Measurements from ENCODE around the gene ABCC9. TPM values are rescaled to one million over a fixed set of nuclear protein-coding genes. Genes with fewer than 3 reads are reported as not detected.

Gene ABCC9
- polyA plus RNA-seq, 1 experiment: 2.7 TPM

- no peaks in the 10 kb centered on the region for H3K9me3 ChIP-seq (ENCODE audit: control insufficient read depth, insufficient read depth, low read length)
- ChIA-PET CTCF (interaction anchor here (1.2 kb wide), 1 partner anchor 53 kb away, joined by 3 read pairs; no protein-coding TSS in a partner anchor), POLR2A (no interaction called here)
- DNase-seq (ENCODE audit: low read depth, low spot score): no peak
- H3K27ac ChIP-seq (ENCODE audit: low read depth, low read length): no peak overlapping the region
- H3K27me3 ChIP-seq (ENCODE audit: control insufficient read depth, insufficient read depth, low read length): no peaks in the 10 kb centered on the region
- TF ChIP-seq CTCF (IDR thresholded peaks at IDR 0.05; ENCODE audit: low read depth, low read length): no peak
- H3K4me3 ChIP-seq (ENCODE audit: low read depth, low read length): no peak overlapping the region
Measured at GRCh38 chr12:21888276-21888863, 52.9 kb downstream of the ABCC9 start.

- no peak for DNase-seq (ENCODE audit: low read depth, low spot score)
- CTCF ChIA-PET: interaction anchor here (0.6 to 1.1 kb wide), 2 partner anchors 105 to 185 kb away, joined by 3 read pairs; no protein-coding TSS in a partner anchor
- Histone ChIP-seq H3K27me3 (ENCODE audit: control insufficient read depth, insufficient read depth, low read length) (no peaks in the 10 kb centered on the region), H3K4me3 (ENCODE audit: low read depth, low read length) (no peak overlapping the region), H3K27ac (ENCODE audit: low read depth, low read length) (no peak overlapping the region), H3K9me3 (ENCODE audit: control insufficient read depth, insufficient read depth, low read length) (no peaks in the 10 kb centered on the region)
- no peak for TF ChIP-seq CTCF (IDR thresholded peaks at IDR 0.05; ENCODE audit: low read depth, low read length)
- POLR2A ChIA-PET: no interaction called here
Measured at GRCh38 chr12:21884936-21885335, 56.3 kb downstream of the ABCC9 start.

GRCh38 chr12:21882635-21883034, 58.6 kb downstream of the ABCC9 start:
- POLR2A ChIA-PET: no interaction called here
- CTCF ChIA-PET: no interaction called here
- no peaks in the 10 kb centered on the region for H3K27me3 ChIP-seq (ENCODE audit: control insufficient read depth, insufficient read depth, low read length)
- TF ChIP-seq CTCF (IDR thresholded peaks at IDR 0.05; ENCODE audit: low read depth, low read length): no peak
- H3K4me3 ChIP-seq (ENCODE audit: low read depth, low read length): no peak overlapping the region
- H3K27ac ChIP-seq (ENCODE audit: low read depth, low read length): no peak overlapping the region
- no peak for DNase-seq (ENCODE audit: low read depth, low spot score)
- no peaks in the 10 kb centered on the region for H3K9me3 ChIP-seq (ENCODE audit: control insufficient read depth, insufficient read depth, low read length)

GRCh38 chr12:21881965-21882364, 59.3 kb downstream of the ABCC9 start:
- ChIA-PET CTCF (no interaction called here), POLR2A (no interaction called here)
- H3K27me3 ChIP-seq (ENCODE audit: control insufficient read depth, insufficient read depth, low read length): no peaks in the 10 kb centered on the region
- no peak for TF ChIP-seq CTCF (IDR thresholded peaks at IDR 0.05; ENCODE audit: low read depth, low read length)
- H3K4me3 ChIP-seq (ENCODE audit: low read depth, low read length): no peak overlapping the region
- H3K27ac ChIP-seq (ENCODE audit: low read depth, low read length): no peak overlapping the region
- no peak for DNase-seq (ENCODE audit: low read depth, low spot score)
- H3K9me3 ChIP-seq (ENCODE audit: control insufficient read depth, insufficient read depth, low read length): no peaks in the 10 kb centered on the region

GRCh38 chr12:21879312-21879711, 61.9 kb downstream of the ABCC9 start:
- DNase-seq (ENCODE audit: low read depth, low spot score): no peak
- no peak overlapping the region for H3K27ac ChIP-seq (ENCODE audit: low read depth, low read length)
- no peak overlapping the region for H3K4me3 ChIP-seq (ENCODE audit: low read depth, low read length)
- CTCF ChIA-PET: no interaction called here
- POLR2A ChIA-PET: no interaction called here
- TF ChIP-seq CTCF (IDR thresholded peaks at IDR 0.05; ENCODE audit: low read depth, low read length): no peak
- H3K9me3 ChIP-seq (ENCODE audit: control insufficient read depth, insufficient read depth, low read length): no peaks in the 10 kb centered on the region
- H3K27me3 ChIP-seq (ENCODE audit: control insufficient read depth, insufficient read depth, low read length): no peaks in the 10 kb centered on the region
